OCI-LY1 (cell line): Measurements from ENCODE around the gene BABAM2.

Source experiments
- CTCF ChIP-seq: fragments of 200-600 bp; sonication (generic), shearing (Covaris generic); IDR thresholded peaks from 2 replicates; pipeline ENCODE4 v1.5.1; 2017; ENCODE audit warnings: mild to moderate bottlenecking, antibody characterized with exemption, low read length, moderate library complexity, mixed read lengths
- EZH2 ChIP-seq: fragments of 200-600 bp; sonication (generic), shearing (Covaris generic); IDR thresholded peaks from 2 replicates; pipeline ENCODE4 v1.8.0; 2017; ENCODE audit warnings: borderline replicate concordance, mixed run types, mild to moderate bottlenecking, antibody characterized with exemption, low read length, moderate library complexity, mixed read lengths

- TF ChIP-seq CTCF (no peak), EZH2 (no peak)
Observed at GRCh38 chr2:27921424-27921823, 30.9 kb downstream of the BABAM2 start.
